Left cardiac atrium (tissue), 4 donors: Measurements from ENCODE around the gene LYSMD3. TPM values are rescaled to one million over a fixed set of nuclear protein-coding genes. Genes with fewer than 3 reads are reported as not detected.
A peak's percentile ranks its signal among the peaks of the same experiment; 100 is the strongest.

ENCODE experiments used
- ATAC-seq, 2 donors: fragments of 200-7000 bp; cut with Tn5 transposase; one replicate each; pipeline ENCODE4 v1.9.1; 2020; ENCODE audit warnings: mild to moderate bottlenecking in 2 of 2, moderate library complexity in 2 of 2
- DNase-seq: peaks from one replicate; pipeline ENCODE4 v3.0.0-alpha.2; 2020
- intact Hi-C, 2 donors: fragments of 100-400 bp; cut with DNase I; formaldehyde crosslinking; loops; one replicate each; pipeline versions ENCODE4 v1.14.1 to v1.15.1; 2022 to 2023
- total RNA-seq, 2 donors: library from RNA; stranded (reverse); fragmentation: NEBNext Ultra II Directional; extraction: Animal tissue kit (Norgen Biotek cat#: 25700); gene quantifications; one replicate each; pipeline ENCODE4 v1.2.1, GENCODE V29; 2021
- donor health status: DM: no; HTN: yes; CAD: no.
- donor health status: DM: no; HTN: yes; CAD: no; lungs with severe emphysema.
- donor health status: DM: yes; HTN: yes; CAD: no.
- donor health status: Dilated cardiomyopathy.

LYSMD3 gene
- total RNA-seq, 2 donors from 2014 or later, result 17.3 to 30.0 TPM

- DNase-seq (no peak), ATAC-seq (no peak)
- intact Hi-C loops, result no loop called here
Measured at GRCh38 chr5:90503596-90503995, 25.8 kb downstream of the LYSMD3 start.

- intact Hi-C loops, result no loop called here
- no peak for DNase-seq
- ATAC-seq, result no peak
Measured at GRCh38 chr5:90495146-90495545, 34.2 kb downstream of the LYSMD3 start.

GRCh38 chr5:90494043-90494442 lies 35.3 kb downstream of the LYSMD3 start:
- ATAC-seq (no peak), DNase-seq (no peak)
- intact Hi-C loops, result no loop called here

GRCh38 chr5:90488791-90489190 lies 40.6 kb downstream of the LYSMD3 start:
- intact Hi-C loops, result no loop called here
- no peak for DNase-seq
- ATAC-seq, result no peak

GRCh38 chr5:90484540-90484939 lies 44.8 kb downstream of the LYSMD3 start:
- DNase-seq, result no peak
- intact Hi-C loops, result no loop called here
- ATAC-seq, result no peak

- ATAC-seq (no peak), DNase-seq (no peak)
- intact Hi-C loops, result no loop called here
Measured at GRCh38 chr5:90483206-90483605, 46.2 kb downstream of the LYSMD3 start.

GRCh38 chr5:90480699-90481098 lies 48.7 kb downstream of the LYSMD3 start:
- DNase-seq (no peak), ATAC-seq (no peak)

GRCh38 chr5:90479611-90480385 lies 49.6 kb downstream of the LYSMD3 start:
- DNase-seq (no peak), ATAC-seq (no peak)
- intact Hi-C loops, result no loop called here

More at GRCh38 chr5:90480699-90481098, 48.7 kb downstream of the LYSMD3 start:
- intact Hi-C loops, result no loop called here

GRCh38 chr5:90477621-90478215 lies 51.7 kb downstream of the LYSMD3 start:
- ATAC-seq, result no peak
- intact Hi-C loops, result no loop called here
- DNase-seq, result no peak

GRCh38 chr5:90477073-90477472 lies 52.3 kb downstream of the LYSMD3 start:
- ATAC-seq (no peak), DNase-seq (no peak)
- intact Hi-C loops, result no loop called here

GRCh38 chr5:90476391-90476790 lies 53.0 kb downstream of the LYSMD3 start:
- intact Hi-C loops, result no loop called here
- ATAC-seq (no peak), DNase-seq (no peak)

GRCh38 chr5:90475436-90475980 lies 53.9 kb downstream of the LYSMD3 start:
- DNase-seq (no peak), ATAC-seq (no peak)
- intact Hi-C loops, result loop anchor here in 1 of 2 donors (2.0 kb wide), 1 partner anchor 53 kb away; the partner anchor contains the start of gene LYSMD3

GRCh38 chr5:90474235-90475107 lies 54.9 kb downstream of the LYSMD3 start, which contains the start of the genes MBLAC2 and POLR3G:
Gene MBLAC2 (minus strand): TSS chr5:90474771. CDS start chr5:90474292, 479 bp downstream.
Gene POLR3G (plus strand): TSS chr5:90474864. CDS start chr5:90485568, 10,704 bp downstream.
- DNase-seq (peak; percentile 93), ATAC-seq (peak; percentile 98)
- intact Hi-C loops, result loop anchor here in 1 of 2 donors (2.0 kb wide), 1 partner anchor 54 kb away; the partner anchor contains the start of gene LYSMD3

GRCh38 chr5:90473396-90474234 lies 55.8 kb downstream of the LYSMD3 start:
- intact Hi-C loops, result loop anchor here in 1 of 2 donors (2.0 kb wide), 1 partner anchor 55 kb away; the partner anchor contains the start of gene LYSMD3
- ATAC-seq (peak; percentile 45 to 56), DNase-seq (peak; percentile 61)

GRCh38 chr5:90472783-90473395 lies 56.5 kb downstream of the LYSMD3 start:
- no peak for ATAC-seq
- DNase-seq, result no peak
- intact Hi-C loops, result no loop called here
